Measurements from ENCODE around the gene ARFIP1. TPM values are rescaled to one million over a fixed set of nuclear protein-coding genes. Genes with fewer than 3 reads are reported as not detected.

ARFIP1 gene
- total and polyA plus RNA-seq, 2 of the 8 experiments (the other 6 are each of a cell fraction or from before 2014, with no cell fraction given): 13.5 to 38.0 TPM

DNA sequence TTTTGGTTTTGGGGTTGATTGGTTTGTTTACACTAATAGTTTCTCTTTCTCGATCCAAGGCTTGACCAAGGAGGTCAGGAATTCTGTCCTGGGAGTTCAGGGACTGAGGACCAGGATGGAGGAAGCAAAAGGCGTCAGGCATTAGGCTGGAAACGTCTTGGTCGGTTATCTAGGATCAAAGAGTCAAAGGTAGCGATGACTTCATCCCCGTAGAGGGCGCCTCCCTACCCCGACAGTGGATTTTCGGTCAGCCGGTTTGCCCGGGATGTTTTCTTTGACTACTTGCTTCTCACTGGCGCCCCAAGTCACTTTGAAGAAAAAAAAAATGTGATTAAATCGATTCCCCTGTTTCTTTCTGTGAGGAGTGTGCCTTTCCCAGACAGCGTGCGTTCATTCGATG is 155.4 kb downstream of the ARFIP1 start (continued):
- TF ChIP-seq, protein P1, sequence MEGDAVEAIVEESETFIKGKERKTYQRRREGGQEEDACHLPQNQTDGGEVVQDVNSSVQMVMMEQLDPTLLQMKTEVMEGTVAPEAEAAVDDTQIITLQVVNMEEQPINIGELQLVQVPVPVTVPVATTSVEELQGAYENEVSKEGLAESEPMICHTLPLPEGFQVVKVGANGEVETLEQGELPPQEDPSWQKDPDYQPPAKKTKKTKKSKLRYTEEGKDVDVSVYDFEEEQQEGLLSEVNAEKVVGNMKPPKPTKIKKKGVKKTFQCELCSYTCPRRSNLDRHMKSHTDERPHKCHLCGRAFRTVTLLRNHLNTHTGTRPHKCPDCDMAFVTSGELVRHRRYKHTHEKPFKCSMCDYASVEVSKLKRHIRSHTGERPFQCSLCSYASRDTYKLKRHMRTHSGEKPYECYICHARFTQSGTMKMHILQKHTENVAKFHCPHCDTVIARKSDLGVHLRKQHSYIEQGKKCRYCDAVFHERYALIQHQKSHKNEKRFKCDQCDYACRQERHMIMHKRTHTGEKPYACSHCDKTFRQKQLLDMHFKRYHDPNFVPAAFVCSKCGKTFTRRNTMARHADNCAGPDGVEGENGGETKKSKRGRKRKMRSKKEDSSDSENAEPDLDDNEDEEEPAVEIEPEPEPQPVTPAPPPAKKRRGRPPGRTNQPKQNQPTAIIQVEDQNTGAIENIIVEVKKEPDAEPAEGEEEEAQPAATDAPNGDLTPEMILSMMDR (IDR thresholded peaks at IDR 0.05; ENCODE audit: control extremely low read depth in 1 of 3, insufficient read depth in 1 of 3, low read depth in 1 of 3, low read length in 3 of 3): peak in 2 of 3 experiments; percentile 38 to 52; a peak in 3 of 4 replicates
- TF ChIP-seq, protein P2, sequence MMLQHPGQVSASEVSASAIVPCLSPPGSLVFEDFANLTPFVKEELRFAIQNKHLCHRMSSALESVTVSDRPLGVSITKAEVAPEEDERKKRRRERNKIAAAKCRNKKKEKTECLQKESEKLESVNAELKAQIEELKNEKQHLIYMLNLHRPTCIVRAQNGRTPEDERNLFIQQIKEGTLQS (IDR thresholded peaks at IDR 0.05; ENCODE audit: insufficient read depth, low read depth, low read length): 0 out of 2 replicates have a peak, but pooled peaks have one; percentile 34
